ENCODE data around the gene CTIF.

DNA sequence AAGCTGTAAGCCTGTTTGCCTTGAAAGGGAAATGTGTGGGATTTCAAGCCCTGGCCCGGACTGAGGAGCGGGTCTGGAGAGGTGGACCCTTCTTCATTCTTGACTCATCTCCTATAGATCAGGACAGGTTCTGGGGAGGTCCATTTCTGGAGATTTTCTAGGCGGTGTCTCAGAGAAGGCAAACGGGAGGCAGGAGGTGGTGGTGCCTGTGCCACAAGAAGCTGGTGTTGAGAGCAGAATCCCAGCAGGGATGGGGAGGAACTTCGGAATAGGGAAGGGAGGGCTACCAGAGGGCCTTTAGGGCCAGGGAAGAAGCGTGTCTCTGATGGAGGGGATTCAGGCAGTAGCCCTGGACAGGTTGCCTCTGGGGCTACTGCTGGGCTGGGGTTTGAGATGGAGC lies 93.0 kb downstream of the CTIF start:
- TF ChIP-seq, protein P1, sequence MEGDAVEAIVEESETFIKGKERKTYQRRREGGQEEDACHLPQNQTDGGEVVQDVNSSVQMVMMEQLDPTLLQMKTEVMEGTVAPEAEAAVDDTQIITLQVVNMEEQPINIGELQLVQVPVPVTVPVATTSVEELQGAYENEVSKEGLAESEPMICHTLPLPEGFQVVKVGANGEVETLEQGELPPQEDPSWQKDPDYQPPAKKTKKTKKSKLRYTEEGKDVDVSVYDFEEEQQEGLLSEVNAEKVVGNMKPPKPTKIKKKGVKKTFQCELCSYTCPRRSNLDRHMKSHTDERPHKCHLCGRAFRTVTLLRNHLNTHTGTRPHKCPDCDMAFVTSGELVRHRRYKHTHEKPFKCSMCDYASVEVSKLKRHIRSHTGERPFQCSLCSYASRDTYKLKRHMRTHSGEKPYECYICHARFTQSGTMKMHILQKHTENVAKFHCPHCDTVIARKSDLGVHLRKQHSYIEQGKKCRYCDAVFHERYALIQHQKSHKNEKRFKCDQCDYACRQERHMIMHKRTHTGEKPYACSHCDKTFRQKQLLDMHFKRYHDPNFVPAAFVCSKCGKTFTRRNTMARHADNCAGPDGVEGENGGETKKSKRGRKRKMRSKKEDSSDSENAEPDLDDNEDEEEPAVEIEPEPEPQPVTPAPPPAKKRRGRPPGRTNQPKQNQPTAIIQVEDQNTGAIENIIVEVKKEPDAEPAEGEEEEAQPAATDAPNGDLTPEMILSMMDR (IDR thresholded peaks at IDR 0.05; ENCODE audit: poor library complexity) = no peak
- no peak for TF ChIP-seq EZH2phosphoT487 (IDR thresholded peaks at IDR 0.05; ENCODE audit: low read depth, severe bottlenecking, unreplicated experiment)
- no peak for TF ChIP-seq EZH2 (IDR thresholded peaks at IDR 0.05; ENCODE audit: borderline replicate concordance)

All from hepatocyte (in vitro differentiated cells).